ENCODE measurements around the gene WSB1. TPM values are rescaled to one million over a fixed set of nuclear protein-coding genes. Genes with fewer than 3 reads are reported as not detected.

WSB1 gene
- total and polyA plus RNA-seq, 2 of the 8 experiments (the other 6 are each of a cell fraction or from before 2014, with no cell fraction given): 113 to 140 TPM

- Histone ChIP-seq H3K27me3 (replicated peaks in 1 of 4; ENCODE audit: control insufficient read depth in 3 of 4, extremely low read depth in 1 of 4, insufficient read depth in 3 of 4, low read length in 3 of 4) (no peaks in the 10 kb centered on the region; a peak in 1 of 7 replicates), H3K14ac (ENCODE audit: insufficient read length) (no peak overlapping the region), H3K27ac (ENCODE audit: low read depth, low read length) (no peak overlapping the region), H3K56ac (replicated peaks; ENCODE audit: insufficient read length, low read depth, low read length) (no peak overlapping the region), H2BK120ac (replicated peaks; ENCODE audit: low read depth, low read length) (no peak overlapping the region), H3K18ac (ENCODE audit: extremely low read depth, low read length) (no peak overlapping the region), H3K4me3 (ENCODE audit: extremely low read depth in 1 of 4, insufficient read depth in 2 of 4, low read depth in 3 of 4, low read length in 4 of 4) (no peak overlapping the region), H3K4me1 (replicated peaks in 1 of 4; ENCODE audit: control insufficient read depth in 3 of 4, insufficient read depth in 4 of 4, low read length in 3 of 4) (peaks cover 4 to 23% (median 15%) of the 10 kb centered on the region in 4 experiments), H3K9ac (replicated peaks in 1 of 4; ENCODE audit: extremely low read depth in 1 of 4, low read depth in 3 of 4, low read length in 3 of 4) (no peak overlapping the region), H3K79me2 (ENCODE audit: control insufficient read depth in 1 of 2, insufficient read depth in 2 of 2, low read length in 2 of 2) (no peaks in the 10 kb centered on the region), H3K23ac (ENCODE audit: insufficient read length) (no peak overlapping the region), H2BK15ac (ENCODE audit: low read length) (no peak overlapping the region), H4K8ac (ENCODE audit: extremely low read depth, insufficient read depth, low read length) (no peak overlapping the region), H3K4me2 (ENCODE audit: insufficient read depth in 1 of 2, low read depth in 2 of 2, low read length in 2 of 2) (no peak overlapping the region), H2AFZ (ENCODE audit: low read length) (no peak overlapping the region), H2AK5ac (ENCODE audit: low read depth, low read length) (no peak overlapping the region), H4K20me1 (replicated peaks in 1 of 2; ENCODE audit: control insufficient read depth in 1 of 2, insufficient read depth in 2 of 2, low read length in 2 of 2) (no peaks in the 10 kb centered on the region), H3K23me2 (ENCODE audit: low read depth, low read length) (0 out of 2 replicates have a peak, but pooled peaks cover 3% of the 10 kb centered on the region), H3K79me1 (ENCODE audit: low read depth, low read length) (no peaks in the 10 kb centered on the region), H3K9me3 (ENCODE audit: insufficient read depth in 2 of 2, low read depth in 1 of 2, low read length in 1 of 2) (no peaks in the 10 kb centered on the region), H4K5ac (ENCODE audit: insufficient read length, low read depth, low read length) (no peak overlapping the region), H3K36me3 (ENCODE audit: control insufficient read depth in 2 of 4, insufficient read depth in 4 of 4, low read length in 3 of 4) (no peaks in the 10 kb centered on the region), H2BK12ac (ENCODE audit: low read depth, low read length) (no peak overlapping the region), H2BK5ac (ENCODE audit: low read depth, low read length) (no peak overlapping the region), H4K91ac (replicated peaks; ENCODE audit: insufficient read length, low read length) (no peak overlapping the region), H2BK20ac (ENCODE audit: low read length) (no peak overlapping the region), H3K4ac (replicated peaks; ENCODE audit: insufficient read length, low read depth, low read length) (no peak overlapping the region)
- ChIA-PET CTCF (ENCODE audit: partially characterized antibody) (interaction anchor here (0.9 to 1.2 kb wide), 3 partner anchors 9 to 99 kb away, joined by 3 to 5 read pairs (median 4); no protein-coding TSS in a partner anchor), POLR2A (ENCODE audit: partially characterized antibody) (interaction anchor here (0.6 to 1.7 kb wide), 4 partner anchors 8 to 42 kb away, joined by 3 to 9 read pairs (median 4); partner anchors contain the start of gene WSB1)
- no peak for TF ChIP-seq CTCF (IDR thresholded peaks at IDR 0.05; ENCODE audit: control extremely low read depth in 1 of 3, insufficient read depth in 1 of 3, low read depth in 1 of 3, low read length in 3 of 3)
- no peak for TF ChIP-seq SP1 (IDR thresholded peaks at IDR 0.05; ENCODE audit: low read depth, low read length)
- no peak for TF ChIP-seq BACH1 (IDR thresholded peaks at IDR 0.05; ENCODE audit: low read length)
- TF ChIP-seq POLR2AphosphoS5 (IDR thresholded peaks at IDR 0.05; ENCODE audit: low read depth, low read length): no peak
- TF ChIP-seq HDAC6 (IDR thresholded peaks at IDR 0.05; ENCODE audit: low read depth, low read length): no peak
- no peak for TF ChIP-seq GABPA (IDR thresholded peaks at IDR 0.05; ENCODE audit: borderline replicate concordance, insufficient read depth, low read length)
- TF ChIP-seq RNF2 (IDR thresholded peaks at IDR 0.05; ENCODE audit: borderline replicate concordance, low read depth, low read length, missing control alignments, poor library complexity, severe bottlenecking): no peak
- no peak for TF ChIP-seq RXRA (IDR thresholded peaks at IDR 0.05; ENCODE audit: insufficient read depth, low read depth, low read length)
- TF ChIP-seq SP4 (IDR thresholded peaks at IDR 0.05; ENCODE audit: low read length): no peak
- 88% methylated on average over 3 of the region's 3 CpGs; no CpG with 5 or more reads in 1 of the 2 experiments for WGBS, 2 experiments (ENCODE audit: extremely low coverage in 1 of 2, insufficient coverage in 1 of 2, insufficient read length in 1 of 2, insufficient replicate concordance in 2 of 2, low coverage in 1 of 2, low lambda C conversion rate in 2 of 2, missing lambda C conversion rate in 1 of 2)
- DNase-seq (ENCODE audit: low read depth in 1 of 2, low spot score in 2 of 2) (no peak), FAIRE-seq (no peak)
Observed at GRCh38 chr17:27336184-27336583, 42.3 kb downstream of the WSB1 start.

All from H1 (cell line).